Middle frontal gyrus (tissue), 1 donor: ENCODE results near the gene GJB6.

Experiments used
- DNase-seq: peaks from one replicate; pipeline ENCODE4 v3.0.0-alpha.2; 2015; ENCODE audit warnings: low spot score; ENCODE audit errors: extremely low spot score

GJB6 gene

GRCh38 chr13:20188667-20189553, 43.2 kb downstream of the GJB6 start:
- no peak for DNase-seq

- DNase-seq: no peak
Measured at GRCh38 chr13:20186771-20187170, 45.3 kb downstream of the GJB6 start.

GRCh38 chr13:20185366-20186056, 46.6 kb downstream of the GJB6 start:
- no peak for DNase-seq

- peak; percentile 52 for DNase-seq
Measured at GRCh38 chr13:20182231-20182846, 49.8 kb downstream of the GJB6 start.

GRCh38 chr13:20181188-20181587, 50.9 kb downstream of the GJB6 start:
- DNase-seq: no peak

GRCh38 chr13:20178156-20178555, 54.0 kb downstream of the GJB6 start:
- no peak for DNase-seq

GRCh38 chr13:20177049-20177831, 54.9 kb downstream of the GJB6 start:
- DNase-seq: no peak

GRCh38 chr13:20175907-20176652, 56.0 kb downstream of the GJB6 start:
- DNase-seq: no peak

GRCh38 chr13:20175406-20175794, 56.7 kb downstream of the GJB6 start:
- no peak for DNase-seq

GRCh38 chr13:20174656-20175405, 57.3 kb downstream of the GJB6 start:
- DNase-seq: no peak

GRCh38 chr13:20173116-20173746, 58.9 kb downstream of the GJB6 start:
- DNase-seq: no peak
